Measurements from ENCODE around the gene MYZAP.

Gene MYZAP

DNA sequence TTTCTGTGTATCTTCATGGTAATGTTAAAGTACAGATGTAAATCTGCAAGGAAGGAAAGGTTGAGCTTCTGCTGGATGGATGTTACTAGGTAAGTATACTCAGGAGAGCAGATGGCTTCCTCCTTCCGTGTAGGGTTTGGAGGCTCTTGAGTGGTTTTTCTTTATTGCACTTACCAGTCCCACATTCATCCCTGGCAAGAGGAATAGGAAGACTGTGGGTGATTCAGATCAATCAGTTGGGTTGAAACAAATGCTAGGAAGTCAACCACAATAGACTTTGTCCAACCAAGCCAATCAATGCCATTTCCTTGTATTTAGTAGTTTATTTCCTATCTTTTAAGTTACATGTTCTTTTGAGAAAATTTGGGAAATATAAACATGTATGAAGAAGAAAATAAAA, 26.6 kb downstream of the MYZAP start:
- no peak for DNase-seq (ENCODE audit: low read depth in 3 of 3, low spot score in 1 of 3)

DNA sequence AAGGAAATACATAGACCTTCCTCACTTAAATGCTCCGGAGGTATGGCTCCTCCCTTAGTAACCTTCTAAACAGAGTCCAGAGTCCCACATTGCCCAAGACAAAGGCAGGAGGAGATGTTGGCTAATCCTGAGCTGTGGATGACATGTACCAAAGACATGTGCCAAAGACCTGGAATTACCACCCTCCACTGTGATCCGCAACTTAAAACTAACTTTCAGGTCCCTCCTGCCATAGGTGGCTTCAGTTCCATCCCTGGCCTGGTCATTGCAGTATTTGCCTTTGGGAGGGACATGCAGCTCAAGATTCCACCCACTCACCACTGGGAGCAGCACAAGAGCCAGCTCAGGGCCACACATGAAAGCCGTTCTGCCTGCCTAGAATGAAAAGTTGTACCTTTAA, 28.0 kb downstream of the MYZAP start:
- no peak for DNase-seq (ENCODE audit: low read depth in 3 of 3, low spot score in 1 of 3)

DNA sequence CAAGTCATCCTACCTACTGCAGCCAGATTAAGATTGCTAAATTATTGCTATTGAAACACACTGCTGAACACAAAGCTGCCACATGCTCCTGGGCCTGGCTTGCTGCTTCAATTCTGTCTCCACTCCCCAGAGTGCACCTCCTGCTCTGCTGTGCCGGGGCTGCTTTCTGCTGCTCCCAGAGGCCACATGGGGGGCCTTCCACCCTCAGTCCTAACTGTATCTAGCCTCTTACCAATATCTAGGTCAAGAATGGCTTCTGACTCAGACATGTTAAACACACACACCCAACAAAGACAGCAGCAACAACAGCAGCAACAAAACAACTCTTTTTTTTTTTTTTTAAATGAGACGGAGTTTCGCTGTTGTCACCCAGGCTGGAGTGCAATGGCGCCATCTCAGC, 33.0 kb downstream of the MYZAP start:
- DNase-seq (ENCODE audit: low read depth in 3 of 3, low spot score in 1 of 3), result no peak

DNA sequence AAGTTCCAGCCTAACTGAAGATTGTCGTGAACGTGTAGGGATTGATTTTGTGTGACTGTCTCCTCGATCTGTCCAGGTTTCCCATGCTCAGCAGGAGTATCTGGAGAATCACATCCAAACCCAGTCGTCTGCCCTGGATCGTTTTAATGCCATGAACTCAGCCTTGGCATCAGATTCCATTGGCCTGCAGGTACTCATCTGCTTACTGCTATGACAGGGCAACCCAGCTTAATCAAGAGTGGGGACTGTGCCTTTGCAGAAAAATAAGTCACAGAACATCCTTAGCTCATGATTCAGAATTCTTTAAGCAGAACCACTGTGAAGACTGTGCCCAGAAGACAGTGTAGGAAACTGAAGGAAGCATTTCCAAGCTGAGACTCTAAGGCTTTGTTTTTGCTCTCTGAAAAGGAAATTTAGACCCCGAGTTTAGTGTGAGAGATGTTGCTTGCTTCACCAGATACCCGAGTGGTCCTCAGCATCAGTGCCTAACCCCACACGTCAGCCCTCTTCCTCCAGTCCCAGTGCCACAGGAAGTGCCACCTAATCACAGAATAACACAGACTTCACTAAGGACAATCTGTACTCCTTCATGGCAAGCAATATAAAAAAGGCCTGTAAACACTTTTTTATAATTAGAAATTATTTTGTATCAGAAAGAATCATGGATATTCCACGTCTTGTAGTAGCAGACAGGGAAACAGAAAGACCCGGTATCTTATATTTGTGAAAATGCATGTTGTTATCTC, 34.2 kb downstream of the MYZAP start:
- no peak for DNase-seq (ENCODE audit: low read depth in 3 of 3, low spot score in 1 of 3)

DNA sequence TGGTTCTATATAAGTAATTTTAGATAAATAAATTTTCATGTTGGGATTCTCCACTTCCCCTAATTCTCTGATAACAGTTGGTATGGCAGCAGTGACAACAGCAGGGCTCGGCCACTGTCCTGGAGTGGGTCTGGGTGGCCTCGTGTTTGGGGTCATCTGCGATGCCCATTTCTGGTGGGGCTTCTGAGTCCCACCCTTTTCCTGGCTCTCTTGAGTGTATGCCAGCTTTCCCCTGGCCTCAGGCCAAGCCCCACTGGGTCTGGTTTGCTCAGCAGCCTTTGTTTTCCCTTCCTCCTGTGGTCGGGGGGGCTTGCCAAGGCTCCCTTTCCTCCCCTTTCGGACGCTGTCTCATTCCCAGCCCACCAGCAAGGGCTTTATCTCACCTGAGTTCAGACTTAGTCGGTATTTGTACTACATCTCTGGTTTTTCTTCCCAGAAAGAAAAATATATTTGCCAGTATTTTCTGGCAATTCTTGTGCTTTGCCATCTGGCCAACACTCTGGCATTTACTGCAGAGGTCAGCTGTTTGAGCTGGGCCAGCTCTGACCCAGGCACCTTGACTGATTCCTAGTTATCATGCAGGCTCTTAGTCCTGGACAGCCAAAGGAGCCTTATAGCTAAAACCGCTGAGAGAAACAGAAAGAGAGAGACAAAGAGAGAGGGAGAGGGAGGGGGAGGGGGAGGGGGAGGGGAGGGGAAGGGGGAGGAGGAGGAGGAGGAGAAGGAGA, 35.2 kb downstream of the MYZAP start:
- no peak for DNase-seq (ENCODE audit: low read depth in 3 of 3, low spot score in 1 of 3)

DNA sequence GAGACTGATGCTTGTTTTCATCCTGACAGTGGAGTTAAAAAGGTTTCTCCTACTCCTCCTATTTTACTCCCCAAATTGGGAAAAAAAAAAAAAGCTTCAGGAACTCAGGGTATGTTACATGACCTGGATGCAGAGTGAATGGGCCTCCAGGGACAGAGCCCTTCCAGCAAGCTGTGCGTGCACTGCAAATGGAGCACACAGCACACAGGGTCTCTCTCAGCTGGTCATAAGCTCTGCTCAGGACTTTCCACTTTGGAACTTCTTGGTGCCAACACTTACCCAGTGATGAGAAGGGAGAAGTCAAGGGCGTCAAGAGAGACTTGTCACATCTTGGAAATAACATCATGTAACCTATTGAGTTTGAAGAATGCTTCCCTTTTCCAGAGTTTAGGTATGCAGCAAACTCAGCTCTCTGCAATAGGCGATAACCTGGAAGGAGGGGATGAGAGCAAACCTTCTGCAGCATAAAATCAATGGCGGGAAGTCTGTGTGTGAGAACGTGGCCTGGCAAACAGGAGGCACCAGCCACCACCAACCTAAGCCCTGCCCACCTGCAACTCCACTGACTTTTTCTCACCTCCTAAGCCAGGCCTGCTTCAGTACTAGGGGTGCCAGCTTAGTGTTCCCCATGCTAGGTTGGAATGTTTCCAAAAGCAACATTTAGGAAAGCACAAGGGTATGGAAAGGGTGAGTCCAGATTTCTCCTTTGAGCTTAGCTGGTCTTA, 39.8 kb downstream of the MYZAP start:
- no peak for DNase-seq (ENCODE audit: low read depth in 3 of 3, low spot score in 1 of 3)

DNA sequence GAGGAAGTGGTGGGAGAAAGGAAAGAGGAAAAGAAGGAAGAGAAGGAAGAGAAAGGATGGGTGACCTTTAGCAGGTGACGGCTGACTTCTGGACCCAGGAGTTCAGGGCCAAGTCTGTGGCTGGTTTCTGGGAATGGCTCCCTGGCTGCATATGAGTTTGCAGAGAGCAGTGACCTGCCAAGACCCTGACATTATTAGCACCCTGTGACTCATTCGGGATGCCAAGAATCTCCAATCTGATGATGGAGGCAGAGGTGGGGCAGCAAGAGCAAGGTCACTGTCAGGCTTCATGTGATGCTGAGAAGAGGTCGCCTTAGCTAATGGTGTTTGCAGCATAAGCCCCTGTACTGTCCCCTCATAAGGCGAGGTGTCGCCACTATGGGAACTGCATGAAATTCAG, 42.6 kb downstream of the MYZAP start:
- no peak for DNase-seq (ENCODE audit: low read depth in 3 of 3, low spot score in 1 of 3)

DNA sequence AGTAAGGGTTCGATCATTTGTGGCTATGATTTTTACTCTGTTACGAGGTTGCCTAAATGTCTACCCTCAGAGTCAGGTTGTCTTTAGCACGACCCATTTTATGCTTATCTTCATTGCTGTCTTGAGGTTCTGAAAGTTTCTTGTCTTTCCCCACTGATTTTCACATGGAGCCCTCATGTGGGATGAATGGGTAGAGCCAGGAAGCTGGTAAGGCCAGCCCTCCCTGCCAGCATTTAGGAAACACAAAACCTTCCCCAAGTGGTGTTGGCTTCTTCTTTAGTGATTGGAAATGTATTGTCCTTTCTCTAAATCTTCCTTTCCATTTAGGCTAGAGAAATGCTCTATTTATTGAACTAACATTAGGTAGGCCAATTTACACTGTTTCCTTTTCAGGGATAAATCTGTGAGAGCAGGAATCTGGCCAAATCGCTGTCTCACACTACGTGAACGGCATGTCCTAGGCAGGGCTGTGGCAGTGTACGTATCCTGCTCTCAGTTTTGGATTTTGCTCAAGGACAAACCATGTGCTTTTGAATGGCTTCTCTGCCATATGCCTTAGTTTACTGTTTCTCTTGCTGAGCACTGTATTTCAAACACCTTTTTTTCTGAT, 43.7 kb downstream of the MYZAP start:
- DNase-seq (ENCODE audit: low read depth in 3 of 3, low spot score in 1 of 3), result no peak

DNA sequence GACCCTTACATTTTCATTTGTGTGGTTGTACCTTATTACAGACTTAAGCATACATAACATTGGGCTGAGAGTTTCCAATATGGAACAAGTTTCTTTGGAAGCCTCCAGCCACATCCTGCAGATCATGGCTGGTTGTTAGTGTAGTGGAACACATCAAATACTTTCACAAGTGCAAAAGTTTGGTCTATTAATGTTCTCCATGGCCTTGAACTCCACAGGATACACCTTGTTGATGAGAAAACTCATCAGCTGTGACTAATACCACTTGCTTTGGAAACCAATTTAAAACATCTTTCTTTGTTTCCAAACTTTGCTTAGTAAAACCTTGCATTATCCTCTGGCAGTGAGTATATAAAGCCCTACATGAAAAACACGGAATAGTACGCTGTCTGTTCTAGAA, 46.1 kb downstream of the MYZAP start:
- DNase-seq (ENCODE audit: low read depth in 3 of 3, low spot score in 1 of 3), result no peak

DNA sequence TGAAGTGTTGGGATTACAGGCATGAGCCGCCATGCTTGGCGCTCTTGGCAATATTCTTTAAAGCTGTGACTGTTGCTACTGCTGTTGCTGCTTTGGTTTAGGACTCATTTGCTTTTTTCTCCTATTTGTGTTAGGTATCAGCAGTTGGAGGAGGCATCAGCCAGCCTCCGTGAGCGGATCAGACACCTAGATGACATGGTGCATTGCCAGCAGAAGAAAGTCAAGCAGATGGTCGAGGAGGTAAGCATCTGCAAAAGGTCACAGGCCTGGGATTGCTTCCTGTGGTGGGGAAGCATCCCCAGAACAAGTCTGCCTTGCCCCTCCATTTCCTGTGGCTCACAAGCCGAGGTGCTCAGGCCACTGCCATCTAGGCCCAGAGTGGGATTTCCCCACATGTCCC, 47.6 kb downstream of the MYZAP start:
- no peak for DNase-seq (ENCODE audit: low read depth in 3 of 3, low spot score in 1 of 3)

DNA sequence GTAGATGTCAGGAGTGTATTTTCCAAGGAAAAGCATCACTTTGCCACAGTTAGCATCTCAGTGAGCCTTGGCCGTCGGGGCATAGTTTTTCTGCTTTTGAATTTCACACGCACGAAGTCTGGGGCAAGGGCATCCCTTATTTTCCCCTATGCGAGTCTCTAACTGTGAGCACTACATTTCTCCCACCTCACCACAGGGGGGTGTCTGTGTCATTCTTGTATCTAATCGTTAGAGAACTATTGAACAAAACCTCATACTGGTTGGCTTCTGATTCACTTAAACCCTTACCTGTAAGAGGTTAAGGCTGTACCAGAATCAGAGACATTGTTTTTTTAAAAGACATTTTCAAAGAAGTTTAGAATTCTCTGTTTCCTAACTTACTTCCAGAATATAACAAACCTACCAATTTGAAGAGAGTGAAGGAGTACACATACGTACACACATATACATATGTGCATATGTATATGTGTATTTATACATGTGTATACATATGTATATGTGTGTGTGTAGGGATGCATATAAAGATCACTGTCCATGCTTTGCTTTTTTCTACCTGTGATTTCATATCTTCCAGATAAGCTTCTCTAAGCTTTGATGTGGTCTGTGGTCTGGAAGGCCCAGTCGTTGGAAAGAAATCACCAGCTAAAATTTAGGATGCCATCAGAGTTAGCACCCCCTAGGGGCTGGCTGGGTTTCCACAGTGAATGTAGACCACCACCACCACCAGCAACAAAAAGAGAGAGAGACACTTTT, 49.4 kb downstream of the MYZAP start:
- DNase-seq (ENCODE audit: low read depth in 3 of 3, low spot score in 1 of 3), result no peak

DNA sequence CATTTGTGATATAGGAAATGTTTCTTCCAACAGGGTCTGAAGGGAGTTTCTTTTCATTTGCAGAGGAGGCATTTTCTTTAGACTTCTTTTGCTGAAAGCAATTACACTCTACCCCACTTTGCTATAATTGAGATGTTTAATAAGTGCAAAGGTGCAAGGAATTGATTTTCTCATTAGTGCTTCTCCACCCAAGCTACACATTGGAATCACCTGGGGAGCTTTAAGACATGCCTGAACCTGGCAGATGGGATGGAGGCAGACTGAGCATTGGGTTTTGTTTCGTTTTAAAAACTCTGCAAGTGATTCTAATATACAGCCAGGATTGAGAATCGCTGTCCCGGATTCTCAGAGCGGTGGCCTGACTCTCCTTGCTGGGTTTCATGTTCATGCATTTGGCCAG, 52.1 kb downstream of the MYZAP start:
- no peak for DNase-seq (ENCODE audit: low read depth in 3 of 3, low spot score in 1 of 3)

DNA sequence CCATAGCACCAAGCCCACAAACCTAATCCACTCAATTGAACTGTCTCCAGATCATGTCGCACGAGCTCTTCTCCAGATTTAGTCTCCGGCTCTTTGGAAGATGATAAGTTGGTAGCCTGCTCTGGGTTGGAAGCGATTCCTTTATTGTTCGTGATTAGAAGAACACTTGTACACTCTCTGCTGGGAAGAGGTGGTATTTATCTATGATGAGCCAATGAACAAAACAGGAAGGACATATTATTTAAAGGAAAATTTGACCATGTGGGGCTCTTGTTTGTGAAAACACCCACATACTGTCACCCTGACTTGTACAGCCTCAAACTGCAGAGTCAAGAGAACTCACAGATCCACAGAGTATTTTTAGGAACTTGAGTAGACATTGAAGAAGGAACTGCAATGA, 54.4 kb downstream of the MYZAP start:
- no peak for DNase-seq (ENCODE audit: low read depth in 3 of 3, low spot score in 1 of 3)

DNA sequence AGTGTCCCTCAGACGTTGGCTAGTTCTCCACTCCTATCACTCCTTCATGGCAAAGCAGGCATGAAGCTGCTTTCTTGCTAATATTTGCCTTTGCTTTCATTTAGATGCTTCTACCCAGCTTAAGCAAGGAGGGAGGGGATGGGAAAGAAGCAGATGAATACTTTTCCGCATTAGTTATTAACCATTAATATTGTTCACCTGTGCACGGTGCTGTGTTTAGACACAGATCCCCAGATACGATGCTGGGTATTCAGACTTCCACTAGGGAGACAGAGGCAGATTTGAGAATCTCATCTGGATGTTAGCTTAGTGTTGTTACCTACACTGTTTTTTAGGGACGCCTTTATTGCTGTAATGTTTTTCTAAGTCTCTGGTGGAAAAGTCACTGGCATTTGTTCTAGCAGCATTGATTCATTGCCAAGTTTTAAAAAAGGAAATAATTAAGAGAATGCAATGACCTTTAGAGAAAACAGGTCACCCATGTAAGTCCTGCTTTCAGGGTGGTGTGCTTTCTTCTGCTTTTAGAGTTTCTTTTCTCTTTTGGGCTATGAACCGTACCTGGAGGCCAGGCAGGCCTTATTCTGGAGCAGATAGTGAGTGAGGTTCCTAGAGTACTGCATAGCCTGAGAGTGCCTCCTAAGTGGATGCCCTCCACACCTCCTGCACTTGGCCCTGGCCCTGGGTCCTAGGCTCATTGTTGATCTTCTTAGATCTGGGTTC, 55.5 kb downstream of the MYZAP start:
- no peak for DNase-seq (ENCODE audit: low read depth in 3 of 3, low spot score in 1 of 3)

DNA sequence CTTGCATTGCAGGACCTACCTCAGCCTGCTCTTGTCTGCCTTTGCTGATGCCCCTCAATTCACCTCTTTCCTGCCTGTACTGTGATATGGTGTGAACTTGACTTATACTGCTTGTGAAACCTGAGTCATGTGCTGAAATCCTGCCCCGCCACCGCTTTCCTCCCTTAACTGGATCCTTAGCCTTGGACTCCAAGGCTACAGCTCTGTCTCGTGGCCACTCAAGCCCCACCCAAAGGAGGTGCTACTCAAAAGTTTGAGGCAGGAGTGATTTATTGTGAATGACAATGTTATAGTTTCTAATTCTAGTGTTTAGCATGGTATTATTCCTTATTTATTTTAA, 56.1 kb downstream of the MYZAP start:
- DNase-seq (ENCODE audit: low read depth in 3 of 3, low spot score in 1 of 3), result no peak

DNA sequence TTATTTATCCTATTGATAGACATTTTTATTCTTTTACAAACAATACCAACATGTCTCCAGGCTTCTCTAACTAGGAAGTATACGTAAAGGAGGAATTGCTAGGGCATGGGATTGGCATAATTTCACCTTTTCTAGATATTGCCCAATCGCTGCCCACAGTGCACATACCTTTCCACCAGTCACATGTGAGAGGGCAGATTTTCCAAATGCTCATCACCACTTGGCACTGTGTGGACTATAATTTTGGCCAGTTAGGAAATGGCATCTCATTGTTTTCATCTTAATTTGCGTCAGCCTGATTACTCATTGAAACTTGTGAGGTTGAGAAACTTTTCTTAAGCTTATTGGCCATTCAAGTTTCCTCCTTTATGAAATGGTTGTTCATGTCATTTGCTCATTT, 57.4 kb downstream of the MYZAP start:
- no peak for DNase-seq (ENCODE audit: low read depth in 3 of 3, low spot score in 1 of 3)

DNA sequence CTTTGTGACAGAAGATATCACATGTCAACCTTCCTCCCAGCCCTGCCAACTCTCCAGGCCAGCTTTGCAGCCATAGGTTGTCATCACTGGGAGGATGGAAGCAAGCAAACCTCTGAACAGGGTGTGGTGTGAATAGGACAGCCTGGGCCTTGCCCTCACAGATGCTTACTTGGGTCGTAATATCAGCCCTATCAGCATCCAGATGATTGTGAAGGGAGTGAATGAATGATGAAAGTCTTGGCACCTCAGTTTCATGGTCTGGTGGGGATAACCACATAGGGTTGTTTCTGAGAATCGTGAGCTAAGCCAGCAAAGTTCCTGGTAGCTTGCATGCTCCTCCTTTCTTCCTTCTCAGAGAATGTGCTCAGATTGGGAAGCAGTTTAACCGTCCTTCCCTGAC, 59.7 kb downstream of the MYZAP start:
- DNase-seq (ENCODE audit: low read depth in 3 of 3, low spot score in 1 of 3), result no peak

DNA sequence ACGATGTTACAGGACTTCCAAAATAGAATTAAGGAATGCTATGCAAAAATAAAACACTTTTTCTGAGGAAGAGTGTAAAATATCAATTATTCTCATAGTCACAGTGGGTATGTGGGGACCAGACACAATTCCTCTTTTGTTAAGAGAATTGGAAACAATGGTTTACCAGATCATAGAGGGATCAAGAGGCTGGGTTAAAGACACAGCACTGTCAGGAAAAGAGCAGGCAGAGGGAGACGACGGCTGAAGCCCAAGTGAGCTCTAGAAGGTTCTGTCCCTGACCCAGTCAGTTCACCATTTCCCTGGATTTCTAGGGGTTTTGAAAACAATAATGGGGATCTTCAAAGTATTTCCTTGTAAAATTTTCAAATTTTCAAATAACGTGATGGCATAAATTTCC, 60.8 kb downstream of the MYZAP start:
- DNase-seq (ENCODE audit: low read depth in 3 of 3, low spot score in 1 of 3), result no peak

DNA sequence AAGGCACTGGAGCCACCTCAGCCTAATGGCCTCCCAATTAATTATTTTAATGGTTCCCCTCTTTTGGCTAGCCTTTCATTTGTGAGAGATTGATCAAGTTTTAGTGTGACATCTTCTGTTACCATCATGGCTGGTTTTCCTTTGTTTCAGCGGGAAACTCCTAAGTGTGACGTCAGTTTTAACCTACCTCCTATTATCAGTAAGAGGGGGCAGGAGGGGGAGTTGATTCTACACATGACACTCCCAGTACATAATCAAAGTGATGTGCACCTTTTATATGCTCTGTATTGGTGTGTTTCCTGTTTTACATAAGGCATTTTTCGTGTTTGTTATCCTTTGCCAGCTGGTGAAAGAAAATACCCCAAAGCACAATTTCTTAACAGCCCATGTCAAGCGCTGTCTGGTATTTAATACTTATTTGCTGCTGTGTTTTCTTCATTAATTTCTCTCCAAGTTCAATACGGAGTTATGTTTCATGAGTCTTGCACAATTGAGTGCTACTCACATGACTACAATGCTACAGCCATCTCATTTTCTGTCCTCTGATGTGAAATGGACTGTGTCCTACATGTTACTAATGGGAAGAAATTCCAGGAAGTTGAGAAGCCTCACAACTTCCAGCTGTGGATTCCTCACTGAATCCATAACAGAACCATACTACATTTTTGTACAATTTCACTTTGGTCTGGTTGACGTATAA, 62.6 kb downstream of the MYZAP start:
- DNase-seq (ENCODE audit: low read depth in 3 of 3, low spot score in 1 of 3), result no peak

DNA sequence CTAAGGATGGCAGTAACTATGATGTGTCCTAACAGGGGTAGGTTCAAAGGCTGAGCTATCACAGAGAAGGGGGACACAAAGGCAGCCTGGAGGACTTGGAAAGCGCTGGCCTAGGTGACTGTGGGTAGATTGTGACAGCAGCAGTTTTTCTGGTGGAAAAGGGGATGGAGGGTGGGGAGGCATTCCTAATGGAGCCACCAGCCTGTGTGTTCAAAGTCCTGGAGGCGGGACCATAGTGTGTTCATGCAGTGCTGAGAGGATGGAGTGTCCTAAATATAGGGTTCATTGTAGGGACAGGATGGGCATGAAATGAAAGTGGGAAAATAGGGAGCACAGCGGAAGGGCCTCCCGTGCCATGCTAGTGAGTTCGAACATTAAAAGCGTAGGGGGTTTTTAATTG, 63.3 kb downstream of the MYZAP start:
- no peak for DNase-seq (ENCODE audit: low read depth in 3 of 3, low spot score in 1 of 3)
